ENCODE results near the gene PHYHD1.

GRCh38 chr9:128945798-128946501 is 25.2 kb downstream of the PHYHD1 start:
- TF ChIP-seq CTCF (IDR thresholded peaks at IDR 0.05) (no peak), POLR2A (IDR thresholded peaks at IDR 0.05) (no peak)
